Measurements from ENCODE around the gene HMCN1.

GRCh38 chr1:185741551-185741950, 7.4 kb downstream of the HMCN1 start:
- TF ChIP-seq EZH2 (optimal IDR thresholded peaks at IDR 0.05; ENCODE audit: low read depth, low read length) (no peak), CTCF (IDR thresholded peaks at IDR 0.05; ENCODE audit: low read length) (no peak), EZH2phosphoT487 (IDR thresholded peaks at IDR 0.05; ENCODE audit: low read length) (no peak)
